NCI-H2107 treated with DMSO at 0.1 percent for 48 hours (cell line): Measurements from ENCODE around the gene CCDC122.
A peak's percentile ranks its signal among the peaks of the same experiment; 100 is the strongest.
"Not testable (repeated sequence)": the region's sequence is repeated elsewhere in the genome, so short reads cannot be mapped to it uniquely, and the experiment has no call there.

ENCODE experiments used
- DNase-seq: peaks from one replicate; lab custom pipeline; 2025; ENCODE audit not compliant: unreplicated experiment; lab: John Stamatoyannopoulos, UW

The CCDC122 gene

GRCh38 chr13:43877766-43878165, 1.8 kb downstream of the CCDC122 start:
- no peak for DNase-seq

DNA sequence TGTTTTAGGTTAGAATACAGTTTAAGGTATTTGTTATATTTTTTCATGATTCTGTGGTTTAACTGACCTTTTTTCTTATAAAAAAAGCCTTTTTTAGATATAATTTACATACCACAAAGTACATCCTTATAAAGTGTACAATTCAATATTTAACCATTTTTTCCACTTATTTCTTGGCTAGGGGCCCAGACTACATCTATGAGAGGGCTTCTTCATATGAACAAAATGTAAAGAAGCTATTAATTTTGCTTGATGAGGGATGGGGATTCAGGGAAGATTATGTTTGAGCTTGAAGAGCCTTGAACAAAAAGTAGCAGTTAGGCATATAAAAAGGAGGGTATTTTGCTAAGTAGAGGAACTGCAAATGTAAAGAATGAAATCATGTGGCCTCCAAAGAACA, 2.2 kb downstream of the CCDC122 start:
- DNase-seq: no peak

- DNase-seq: no peak
Measured at GRCh38 chr13:43876366-43876765, 3.2 kb downstream of the CCDC122 start.

- peak; percentile 20 for DNase-seq
Measured at GRCh38 chr13:43874504-43875092, 4.9 kb downstream of the CCDC122 start.

- DNase-seq: no peak
Measured at GRCh38 chr13:43872181-43872580, 7.4 kb downstream of the CCDC122 start.

DNA sequence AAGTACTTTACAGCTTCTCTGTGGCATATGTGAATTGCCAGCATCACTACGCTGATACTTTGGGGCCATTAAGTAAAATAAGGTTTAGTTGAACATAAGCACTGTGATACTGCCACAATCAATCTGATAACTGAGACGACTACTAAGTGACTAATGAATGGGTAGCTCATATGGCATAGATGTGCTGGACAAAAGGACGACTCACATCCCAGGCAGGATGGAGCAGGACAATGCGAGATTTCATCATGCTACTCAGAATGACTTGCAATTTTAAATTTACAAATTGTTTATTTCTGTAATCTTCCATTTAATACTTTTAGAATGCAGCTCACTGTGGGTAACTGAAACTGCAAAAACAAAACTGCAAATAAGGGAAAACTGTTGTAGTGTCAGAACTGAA, 13.6 kb downstream of the CCDC122 start:
- no peak for DNase-seq

GRCh38 chr13:43864921-43865320, 14.6 kb downstream of the CCDC122 start:
- DNase-seq: no peak

DNA sequence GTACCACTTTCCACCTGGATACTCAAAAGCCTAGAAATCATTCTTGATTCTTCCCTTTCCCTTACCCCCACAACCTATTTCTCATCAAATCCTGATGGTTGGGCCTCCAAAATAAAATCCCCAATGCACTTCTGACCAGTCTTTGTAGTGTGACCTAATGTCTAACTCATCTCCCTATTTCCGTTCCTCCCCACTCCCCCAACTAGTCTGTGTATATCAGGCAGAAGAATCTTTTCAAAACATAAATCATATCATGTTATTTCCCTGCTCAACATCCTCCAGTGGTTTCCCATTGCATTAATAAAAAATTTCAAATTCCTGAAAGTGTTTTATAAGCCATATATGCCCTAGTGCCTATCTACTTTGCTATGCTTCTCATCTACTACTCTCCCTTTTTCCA, 17.7 kb downstream of the CCDC122 start:
- DNase-seq: no peak

DNA sequence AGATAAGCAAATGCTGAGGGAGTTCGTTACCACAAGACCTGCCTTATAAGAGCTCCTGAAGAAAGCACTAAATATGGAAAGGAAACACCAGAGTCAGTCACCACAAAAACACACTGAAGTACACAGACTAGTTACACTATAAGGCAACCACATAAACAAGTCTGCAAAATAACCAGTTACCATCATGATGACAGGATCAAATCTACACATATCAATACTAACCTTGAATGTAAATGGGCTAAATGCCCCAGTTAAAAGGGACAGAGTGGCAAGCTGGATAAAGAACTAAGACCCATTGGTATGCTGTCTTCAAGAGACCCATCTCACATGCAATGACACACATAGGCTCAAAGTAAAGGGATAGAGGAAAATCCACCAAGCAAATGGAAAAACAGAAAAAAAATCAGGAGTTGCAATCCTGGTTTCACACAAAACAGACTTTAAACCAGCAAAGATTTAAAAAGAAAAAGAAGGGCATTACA, 26.6 kb downstream of the CCDC122 start:
- no peak for DNase-seq

DNA sequence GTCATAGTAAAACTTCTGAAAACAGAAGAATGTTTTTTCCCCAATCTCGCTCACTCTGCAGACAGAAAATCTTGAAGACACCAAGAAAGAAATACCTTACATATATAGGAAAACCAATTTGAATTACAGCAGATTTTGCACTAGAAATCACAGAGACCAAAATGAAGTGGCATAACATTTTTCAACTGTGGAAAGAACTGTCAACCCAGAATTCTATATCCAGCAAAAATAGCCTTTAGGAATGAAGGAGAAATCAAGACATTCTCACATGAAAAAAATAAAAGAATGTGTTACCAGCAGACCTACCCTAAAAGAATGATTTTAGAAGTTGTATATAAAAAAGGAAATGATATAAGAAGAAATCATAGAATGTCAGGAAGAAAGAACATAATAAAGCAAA, 28.7 kb downstream of the CCDC122 start:
- no peak for DNase-seq

DNA sequence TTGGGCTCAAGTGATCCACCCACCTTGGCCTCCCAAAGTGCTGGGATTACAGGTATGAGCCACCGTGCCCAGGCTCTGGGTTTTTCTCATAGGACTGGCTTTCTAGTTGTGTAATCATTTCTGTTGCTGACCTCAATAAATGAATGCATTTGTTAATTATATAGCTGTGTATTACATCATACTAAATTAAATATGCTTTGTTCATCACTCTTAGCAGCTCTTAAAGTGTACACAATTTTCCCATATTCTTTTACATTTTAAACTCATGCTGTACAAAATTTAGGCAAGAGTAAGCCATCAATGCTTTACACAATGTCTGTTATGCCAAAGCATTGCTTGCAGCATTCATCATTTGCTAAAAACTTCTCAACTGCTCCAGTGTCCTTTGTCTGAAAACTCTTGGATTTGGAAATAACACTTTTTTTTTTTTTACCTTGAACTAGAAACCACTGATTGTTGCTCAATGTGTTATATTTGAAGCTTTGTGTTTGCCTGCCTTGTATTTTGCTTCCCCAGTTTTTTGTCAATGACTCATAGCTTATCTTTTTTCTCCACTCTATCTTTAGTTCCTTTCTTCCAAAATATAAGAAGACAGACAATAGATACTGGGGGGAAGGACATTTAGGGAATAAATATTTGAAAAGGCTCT, 31.4 kb downstream of the CCDC122 start:
- DNase-seq: no peak

DNA sequence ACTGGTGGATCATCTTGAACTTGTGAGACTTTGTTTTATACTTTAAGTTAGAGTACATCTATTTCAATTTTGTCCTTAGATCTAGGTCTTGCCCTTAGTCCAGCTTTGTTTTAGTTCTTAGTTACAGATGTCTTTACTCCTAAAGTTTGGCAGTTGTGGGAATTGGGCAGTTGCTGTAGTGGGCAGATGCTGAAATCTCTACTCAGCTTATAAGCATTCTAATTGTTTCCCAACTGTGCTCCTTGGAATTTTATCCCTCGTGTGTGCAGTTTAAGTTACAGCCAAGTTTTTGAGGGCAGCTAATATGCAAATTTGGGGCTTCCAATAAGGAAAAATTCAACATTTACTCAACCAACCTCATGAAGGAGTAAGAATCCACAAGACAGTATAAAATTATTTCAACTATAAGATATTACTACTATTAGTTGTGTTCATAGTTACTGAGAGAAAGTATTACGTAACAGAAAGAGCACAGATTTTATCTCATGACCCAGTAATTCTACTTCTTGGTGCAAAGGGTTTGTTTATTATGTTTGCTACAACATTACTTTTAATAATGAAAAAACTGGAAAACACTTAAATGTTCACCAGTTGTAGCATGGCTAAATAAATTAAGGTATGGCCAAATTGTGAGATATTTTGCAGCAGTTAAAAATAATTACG, 32.9 kb downstream of the CCDC122 start:
- DNase-seq: no peak

GRCh38 chr13:43838909-43839308, 40.6 kb downstream of the CCDC122 start:
- no peak for DNase-seq

DNA sequence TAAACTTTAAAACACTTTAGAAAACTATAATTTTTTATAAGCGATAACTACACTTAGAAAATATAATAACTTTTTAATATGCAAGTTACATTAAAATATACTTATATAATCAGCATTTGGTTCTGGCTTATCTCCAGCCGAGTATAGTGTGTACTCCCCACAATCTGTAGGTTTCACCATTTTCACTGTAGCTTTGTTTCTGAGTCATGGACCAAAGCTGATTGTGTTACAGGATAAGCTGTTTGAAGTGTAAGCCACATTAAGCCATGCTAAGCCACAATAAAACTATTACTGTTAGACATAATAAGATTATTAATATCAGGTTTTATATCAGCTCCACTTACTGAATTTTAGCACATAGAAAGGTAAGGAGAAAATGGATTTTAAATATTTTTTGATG, 43.8 kb downstream of the CCDC122 start:
- no peak for DNase-seq

GRCh38 chr13:43831088-43831487, 48.5 kb downstream of the CCDC122 start:
- no peak for DNase-seq

DNA sequence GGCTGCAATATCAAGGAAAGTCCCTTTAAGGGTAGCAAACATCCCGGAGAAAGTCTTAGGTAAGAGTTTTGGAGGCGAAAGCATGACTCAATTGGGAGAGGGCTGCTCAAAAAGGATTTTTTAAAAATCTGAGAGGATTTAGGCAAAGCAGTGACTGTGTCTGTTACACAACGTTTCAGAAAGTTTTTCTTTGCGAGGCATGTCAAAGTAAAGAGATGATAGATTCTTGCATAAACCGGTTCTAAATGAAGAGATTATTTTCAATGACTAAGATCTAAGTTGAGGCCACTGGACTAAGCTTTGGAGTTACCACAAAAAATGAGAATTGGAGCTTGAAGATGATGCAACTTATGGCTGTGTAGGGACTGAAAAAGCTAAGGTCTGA, 49.1 kb downstream of the CCDC122 start:
- DNase-seq: no peak

GRCh38 chr13:43824656-43825055, 54.9 kb downstream of the CCDC122 start:
- DNase-seq: not testable (repeated sequence)

DNA sequence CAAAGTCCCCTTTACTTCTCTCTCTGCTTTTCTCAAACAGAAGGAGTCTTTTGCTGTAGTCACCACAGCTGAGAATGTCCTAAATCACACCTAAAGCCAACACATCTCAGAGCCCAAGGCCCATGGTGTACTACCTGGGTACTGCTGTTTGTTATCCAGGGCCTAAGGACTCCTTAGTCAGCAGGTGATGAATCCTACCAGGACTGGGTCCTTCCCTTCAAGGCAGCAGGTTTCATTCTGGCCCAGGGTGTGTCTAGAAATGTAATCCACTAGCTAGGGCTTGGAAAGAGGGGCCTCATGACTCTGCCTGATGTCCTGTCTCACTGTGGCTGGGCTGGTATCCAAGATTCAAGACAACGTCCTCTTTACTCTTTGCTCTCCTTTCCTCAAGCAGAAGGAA, 56.6 kb downstream of the CCDC122 start:
- DNase-seq: no peak

DNA sequence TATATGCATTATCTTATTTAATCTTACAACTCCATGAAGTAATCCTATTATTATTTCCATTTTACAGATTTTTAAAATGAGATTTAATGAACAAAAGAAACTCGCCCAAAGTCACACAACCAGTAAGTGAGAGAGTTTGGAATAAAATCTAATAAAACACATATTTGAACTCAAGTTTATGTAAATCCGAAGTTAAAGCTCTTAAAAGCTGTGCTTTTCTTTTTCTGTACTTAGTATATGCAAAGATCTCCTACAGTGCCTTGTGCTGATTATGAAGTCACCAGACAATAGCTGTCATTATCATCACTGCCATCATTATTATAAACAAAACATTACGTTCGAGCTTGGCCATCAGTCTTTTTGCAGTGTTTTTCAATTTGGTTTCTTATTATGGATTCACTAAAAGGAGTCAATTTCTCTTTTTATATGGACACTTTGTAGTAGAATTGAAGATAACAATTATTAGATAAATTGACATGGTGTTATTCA, 63.1 kb downstream of the CCDC122 start:
- no peak for DNase-seq

DNA sequence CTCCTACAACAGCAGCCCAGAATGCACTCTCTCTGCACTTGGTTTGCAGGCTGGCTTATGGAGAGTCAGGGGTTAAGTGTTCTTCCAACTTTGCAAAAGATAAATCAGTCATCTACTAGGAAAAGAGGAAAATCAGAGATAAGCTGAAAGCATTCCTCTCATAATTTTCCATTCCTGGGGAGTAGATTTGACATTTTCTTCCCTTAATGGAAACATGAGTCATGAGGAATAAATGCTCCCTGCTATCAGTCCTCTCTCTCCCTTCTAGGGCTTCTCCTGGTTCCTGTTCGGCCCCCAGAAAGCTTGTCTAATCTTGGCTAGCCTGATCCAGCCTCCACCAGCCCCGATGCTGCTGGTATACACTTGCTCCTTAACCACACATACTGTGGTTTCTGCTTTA, 64.3 kb downstream of the CCDC122 start:
- DNase-seq: no peak

DNA sequence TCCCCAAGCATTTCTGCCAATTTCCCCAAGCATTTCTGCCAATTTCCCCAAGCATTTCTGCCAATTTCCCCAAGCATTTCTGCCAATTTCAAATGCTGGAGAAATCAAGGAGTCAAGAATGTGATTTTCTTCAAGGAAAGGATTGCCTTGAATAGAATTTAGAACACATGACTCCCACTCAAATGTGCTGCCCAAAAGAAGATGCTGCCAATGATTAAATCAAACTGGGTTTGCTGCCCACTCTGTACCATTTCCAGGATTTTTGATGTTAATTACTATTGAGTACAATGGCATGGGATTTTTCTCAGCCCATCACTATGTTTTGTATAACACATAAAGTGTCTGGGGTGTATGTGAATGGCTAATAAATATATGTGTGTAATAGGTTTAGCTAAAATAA, 70.9 kb downstream of the CCDC122 start:
- DNase-seq: no peak

DNA sequence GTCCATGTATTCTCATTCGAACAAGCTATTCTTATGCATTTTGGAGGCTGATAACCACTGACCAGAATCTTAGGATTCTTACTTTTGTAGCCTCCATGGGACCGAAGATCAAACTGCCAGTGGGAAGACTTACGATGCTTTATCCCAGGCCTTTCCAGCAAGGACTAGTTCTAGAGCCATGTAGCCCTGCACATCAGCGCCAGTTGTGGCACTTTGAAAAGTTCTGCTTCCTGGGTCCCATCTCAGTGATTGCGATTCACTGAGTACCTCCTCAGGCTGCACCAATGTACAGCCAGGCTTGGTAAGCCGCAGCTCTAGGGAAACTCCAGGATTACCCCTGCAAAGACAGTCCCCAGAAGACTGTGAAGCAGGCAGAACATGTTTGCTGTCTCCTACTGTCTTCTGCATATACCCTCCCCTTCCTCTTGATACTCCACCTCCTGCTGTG, 73.8 kb downstream of the CCDC122 start:
- DNase-seq: no peak
